Calu3 (cell line): ENCODE measurements around the gene FBXO28. TPM values are rescaled to one million over a fixed set of nuclear protein-coding genes. Genes with fewer than 3 reads are reported as not detected.
A peak's percentile ranks its signal among the peaks of the same experiment; 100 is the strongest.

ENCODE experiments used
- BruUV-seq: library from RNA; stranded (reverse); fragments of 400-500 nt; replicated peaks from 2 replicates; lab custom pipeline; 2021; lab: Mats Ljungman, UMichigan
- CTCF ChIA-PET: fragments of 300-600 bp; sonication (Branson Sonifier 250); formaldehyde crosslinking; loops from one replicate; lab custom pipeline; 2022; ENCODE audit warnings: antibody characterized with exemption; lab: Charles Lee
- DNase-seq: peaks from one replicate; pipeline ENCODE4 v3.0.0; 2022
- H3K27ac Mint-ChIP-seq: one replicate; pipeline ENCODE4 v1.8.0; 2022; ENCODE audit warnings: mixed read lengths; ENCODE audit not compliant: unreplicated experiment
- H3K27me3 Mint-ChIP-seq: one replicate; pipeline ENCODE4 v1.8.0; 2022; ENCODE audit warnings: mixed read lengths; ENCODE audit not compliant: unreplicated experiment
- H3K36me3 Mint-ChIP-seq: one replicate; pipeline ENCODE4 v1.8.0; 2022; ENCODE audit warnings: mild to moderate bottlenecking, moderate library complexity, mixed read lengths; ENCODE audit not compliant: insufficient read depth, unreplicated experiment
- H3K4me1 Mint-ChIP-seq: one replicate; pipeline ENCODE4 v1.8.0; 2022; ENCODE audit warnings: mild to moderate bottlenecking, low read depth, mixed read lengths; ENCODE audit not compliant: unreplicated experiment
- H3K4me3 Mint-ChIP-seq: one replicate; pipeline ENCODE4 v1.8.0; 2022; ENCODE audit warnings: mild to moderate bottlenecking, low read depth, moderate library complexity, mixed read lengths; ENCODE audit not compliant: unreplicated experiment
- H3K9me3 Mint-ChIP-seq: one replicate; pipeline ENCODE4 v1.8.0; 2022; ENCODE audit warnings: low read depth, mixed read lengths; ENCODE audit not compliant: unreplicated experiment
- CTCF ChIP-seq: fragments of 200-600 bp; IDR thresholded peaks from one replicate; pipeline ENCODE4 v1.8.0; 2022; ENCODE audit warnings: antibody characterized with exemption; ENCODE audit not compliant: unreplicated experiment
- intact Hi-C: fragments of 100-400 bp; cut with micrococcal nuclease; formaldehyde crosslinking; loops from one replicate; pipeline ENCODE4 v1.10.0; 2022; ENCODE audit not compliant: unreplicated experiment
- total RNA-seq: library from RNA; stranded (reverse); gene quantifications from 2 replicates; pipeline ENCODE4 v1.2.3, GENCODE V29; 2022

FBXO28 gene
- total RNA-seq, 1 experiment from 2014 or later: 100 TPM

- H3K4me3 Mint-ChIP-seq: no peak overlapping the region
- TF ChIP-seq CTCF: no peak
- peaks cover 22% of the 10 kb centered on the region for H3K4me1 Mint-ChIP-seq
- peak overlapping the region; percentile 19 for H3K27ac Mint-ChIP-seq
- no TSS peak for BruUV-seq
- H3K9me3 Mint-ChIP-seq: no peaks in the 10 kb centered on the region
- no peak for DNase-seq
- peaks cover 5% of the 10 kb centered on the region for H3K36me3 Mint-ChIP-seq
- H3K27me3 Mint-ChIP-seq: no peaks in the 10 kb centered on the region
- intact Hi-C loops: no loop called here
- CTCF ChIA-PET: interaction anchor here (0.5 to 1.6 kb wide), 3 partner anchors 11 to 982 kb away, joined by 3 to 9 read pairs (median 5); no protein-coding TSS in a partner anchor
These were observed 56.4 kb downstream of the FBXO28 start for GRCh38 chr1:224170343-224170742.

DNA sequence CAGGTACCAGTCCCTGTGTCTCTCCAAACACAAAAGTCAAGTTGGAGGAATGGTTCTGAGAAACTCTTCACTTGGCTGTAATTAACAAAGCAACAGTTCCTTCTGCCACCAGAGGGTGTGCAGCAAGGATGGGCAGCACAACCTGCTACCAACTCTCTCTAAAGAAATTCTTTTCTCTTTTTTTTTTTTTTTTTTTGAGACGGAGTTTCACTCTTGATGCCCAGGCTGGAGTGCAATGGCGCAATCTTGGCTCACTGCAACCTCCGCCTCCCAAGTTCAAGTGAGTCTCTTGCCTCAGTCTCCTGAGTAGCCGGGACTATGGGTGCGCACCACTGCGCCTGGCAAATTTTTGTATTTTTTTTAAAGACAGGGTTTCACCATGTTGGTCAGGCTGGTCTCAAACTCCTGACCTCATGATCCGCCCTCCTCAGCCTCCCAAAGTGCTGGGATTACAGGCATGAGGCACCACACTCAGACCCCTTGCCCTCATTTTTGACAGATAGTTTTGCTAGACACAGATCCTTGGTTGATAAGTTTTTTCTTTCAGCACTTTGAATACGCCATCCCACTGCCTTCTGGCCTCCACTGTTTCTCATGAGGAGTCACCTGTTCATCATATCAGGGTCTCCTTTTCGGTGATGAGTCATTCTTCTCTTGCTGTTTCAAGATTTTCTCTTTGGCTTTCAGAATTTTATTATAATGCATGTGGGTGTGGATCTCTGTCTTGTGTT lies 57.0 kb downstream of the FBXO28 start:
- CTCF ChIA-PET: interaction anchor here (0.6 kb wide), 1 partner anchor 8 kb away, joined by 3 read pairs; no protein-coding TSS in a partner anchor
- Mint-ChIP-seq H3K36me3 (peaks cover 5% of the 10 kb centered on the region), H3K9me3 (no peaks in the 10 kb centered on the region), H3K27me3 (no peaks in the 10 kb centered on the region), H3K27ac (peak overlapping the region; percentile 19), H3K4me3 (no peak overlapping the region), H3K4me1 (peaks cover 22% of the 10 kb centered on the region)
- peak; percentile 36 for DNase-seq
- BruUV-seq: no TSS peak
- intact Hi-C loops: no loop called here
- TF ChIP-seq CTCF: peak; percentile 29

GRCh38 chr1:224172229-224172628 lies 58.3 kb downstream of the FBXO28 start:
- no peaks in the 10 kb centered on the region for H3K27me3 Mint-ChIP-seq
- no peak for DNase-seq
- H3K4me3 Mint-ChIP-seq: no peak overlapping the region
- CTCF ChIA-PET: interaction anchor here (0.6 kb wide), 2 partner anchors 27 to 61 kb away, joined by 3 to 4 read pairs; no protein-coding TSS in a partner anchor
- no TSS peak for BruUV-seq
- no peaks in the 10 kb centered on the region for H3K9me3 Mint-ChIP-seq
- no peak overlapping the region for H3K27ac Mint-ChIP-seq
- peaks cover 22% of the 10 kb centered on the region for H3K4me1 Mint-ChIP-seq
- peaks cover 5% of the 10 kb centered on the region for H3K36me3 Mint-ChIP-seq
- intact Hi-C loops: no loop called here
- TF ChIP-seq CTCF: no peak

DNA sequence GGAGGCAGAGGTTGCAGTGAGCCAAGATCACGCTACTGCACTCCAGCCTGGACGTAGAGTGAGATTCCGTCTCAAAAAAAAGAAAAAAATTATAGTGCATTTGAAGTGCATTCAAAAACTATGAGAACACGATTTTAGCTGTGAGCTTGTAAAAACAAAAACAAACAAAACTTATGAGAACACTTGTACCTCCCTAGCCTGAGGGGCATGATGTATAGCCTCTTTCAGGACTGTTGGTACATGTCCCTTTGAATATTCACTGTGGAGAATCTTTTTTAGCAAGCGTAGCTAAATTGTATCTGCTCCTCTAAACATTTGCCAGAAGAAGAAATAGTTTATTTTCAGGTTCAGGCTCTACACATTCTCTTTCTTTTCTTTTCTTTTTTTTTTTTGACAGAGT lies 59.6 kb downstream of the FBXO28 start:
- no peak overlapping the region for H3K27ac Mint-ChIP-seq
- no peak for DNase-seq
- BruUV-seq: no TSS peak
- CTCF ChIA-PET: interaction anchor here (0.7 kb wide), 1 partner anchor 887 kb away, joined by 3 read pairs; no protein-coding TSS in a partner anchor
- intact Hi-C loops: no loop called here
- peaks cover 21% of the 10 kb centered on the region for H3K4me1 Mint-ChIP-seq
- H3K27me3 Mint-ChIP-seq: no peaks in the 10 kb centered on the region
- H3K36me3 Mint-ChIP-seq: peaks cover 5% of the 10 kb centered on the region
- H3K4me3 Mint-ChIP-seq: no peak overlapping the region
- TF ChIP-seq CTCF: no peak
- H3K9me3 Mint-ChIP-seq: no peaks in the 10 kb centered on the region
